Islet of Langerhans (tissue), 1 donor: Measurements from ENCODE around the gene SAXO2.
"Not testable (repeated sequence)": the region's sequence is repeated elsewhere in the genome, so short reads cannot be mapped to it uniquely, and the experiment has no call there.

Experiments used
- FAIRE-seq: peaks from one replicate; lab custom pipeline; 2011; peaks lifted over from hg19 to GRCh38; lab: Jason Lieb, UNC

Gene SAXO2

DNA sequence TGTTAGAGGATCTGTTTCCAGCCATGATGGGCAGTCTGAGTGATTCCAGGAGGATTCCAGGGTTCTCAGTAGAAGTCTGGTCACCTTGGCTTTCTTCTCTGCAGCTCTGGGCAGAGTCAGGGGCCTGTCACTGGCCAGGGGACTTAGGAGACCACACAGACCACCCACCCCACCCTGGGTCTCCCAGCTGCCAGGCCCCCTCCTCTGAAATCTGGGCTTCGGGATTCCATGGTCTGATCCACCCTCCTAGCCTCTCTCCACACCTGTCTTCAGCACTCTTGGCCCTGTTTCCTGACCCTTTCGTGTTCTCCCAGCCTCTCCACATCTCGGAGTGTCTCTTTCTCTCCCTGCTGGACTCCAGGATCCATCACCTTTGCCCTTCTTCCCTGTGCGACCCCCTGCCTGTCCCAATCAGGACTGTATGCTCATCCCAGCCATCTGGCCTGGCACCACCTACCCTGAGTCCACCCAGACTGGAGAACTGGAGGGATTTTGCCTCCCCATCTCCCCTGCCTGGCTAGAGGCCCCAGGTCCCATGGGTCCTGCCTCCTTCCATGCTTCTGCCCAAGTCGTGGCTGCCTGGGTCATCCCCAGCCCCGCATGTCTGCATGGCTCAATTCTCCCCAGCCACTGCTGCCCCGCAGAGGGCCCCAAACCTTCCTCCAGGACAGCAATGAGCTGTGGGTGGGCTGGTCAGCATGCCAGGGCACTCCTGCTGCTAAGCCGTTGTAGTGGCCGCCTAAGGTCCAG is 52.3 kb downstream of the SAXO2 start:
- no peak for FAIRE-seq

DNA sequence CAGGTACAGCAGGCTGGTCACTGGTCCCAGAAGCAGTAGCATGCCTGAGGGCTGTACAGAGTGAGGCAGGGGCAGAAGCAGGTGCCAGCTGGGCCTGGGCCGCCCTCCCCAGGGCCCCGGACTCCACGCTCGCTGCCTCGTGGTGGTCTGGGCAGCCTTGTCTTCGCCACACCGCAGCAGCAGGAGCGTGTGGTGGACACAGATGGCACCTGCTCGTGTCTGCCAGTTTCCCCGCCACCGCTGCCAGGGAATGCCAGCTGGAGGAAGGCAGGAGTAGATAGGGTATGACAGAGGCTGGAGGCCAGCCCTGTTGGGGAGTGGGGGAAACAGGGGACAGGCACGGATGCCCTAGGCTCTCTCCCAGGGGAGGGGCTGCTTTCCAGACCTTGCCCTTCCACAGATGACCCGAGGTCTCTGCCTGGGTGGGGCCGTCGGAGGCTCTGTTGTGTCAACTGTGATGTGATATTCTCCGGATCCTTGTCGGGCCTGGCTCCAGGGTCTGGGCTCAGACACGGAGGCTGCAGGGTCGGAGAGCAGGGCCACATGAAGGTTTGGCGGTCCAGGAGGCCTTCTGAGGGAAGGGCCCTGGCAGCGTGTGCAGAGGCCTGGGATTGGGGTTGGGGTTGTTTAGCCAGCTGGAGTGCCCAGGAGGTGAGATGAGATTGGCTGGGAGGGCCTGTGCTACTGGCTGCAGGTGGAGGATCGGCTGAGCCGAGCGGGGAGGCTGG is 53.1 kb downstream of the SAXO2 start:
- no peak for FAIRE-seq

DNA sequence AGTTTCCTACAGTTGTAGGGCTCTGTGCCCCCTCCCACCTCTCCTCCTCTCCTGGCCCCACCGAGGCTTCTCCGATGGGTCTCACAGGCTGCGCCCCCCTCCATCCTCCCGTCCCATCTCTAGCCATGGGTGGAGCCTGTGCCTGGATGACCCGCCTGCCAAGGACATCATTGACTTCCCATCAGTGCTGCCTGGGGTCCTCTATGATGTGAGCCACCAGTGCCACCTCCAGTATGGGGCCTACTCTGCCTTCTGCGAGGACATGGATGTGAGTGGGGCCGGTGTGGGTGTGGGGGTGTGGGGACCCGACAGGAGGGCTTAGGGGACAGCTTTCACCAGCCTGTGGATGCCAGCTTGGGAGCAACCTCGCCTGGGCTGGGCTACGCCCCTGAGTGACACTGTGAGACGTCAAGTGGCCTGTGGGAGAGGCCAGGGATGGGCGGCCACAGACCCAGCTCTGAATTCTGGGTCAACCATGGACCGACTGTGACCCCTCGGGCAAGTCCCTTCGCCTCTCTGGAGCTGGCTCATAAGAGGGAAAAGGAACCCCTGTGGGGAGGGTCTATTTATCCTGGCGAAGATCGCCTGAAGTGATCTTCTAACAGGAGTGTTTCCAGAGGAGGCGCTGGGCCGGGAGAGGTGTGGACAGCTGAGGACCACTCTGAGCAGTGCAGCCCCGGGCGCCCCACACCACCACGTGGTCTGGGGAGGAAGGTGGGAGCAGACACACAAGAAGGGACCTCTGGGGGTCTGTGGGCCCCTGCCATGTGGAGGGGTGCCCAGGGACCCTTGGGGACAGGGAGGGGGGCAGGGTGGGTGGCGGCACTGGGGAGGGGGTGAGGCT is 53.9 kb downstream of the SAXO2 start:
- FAIRE-seq: not testable (repeated sequence)

DNA sequence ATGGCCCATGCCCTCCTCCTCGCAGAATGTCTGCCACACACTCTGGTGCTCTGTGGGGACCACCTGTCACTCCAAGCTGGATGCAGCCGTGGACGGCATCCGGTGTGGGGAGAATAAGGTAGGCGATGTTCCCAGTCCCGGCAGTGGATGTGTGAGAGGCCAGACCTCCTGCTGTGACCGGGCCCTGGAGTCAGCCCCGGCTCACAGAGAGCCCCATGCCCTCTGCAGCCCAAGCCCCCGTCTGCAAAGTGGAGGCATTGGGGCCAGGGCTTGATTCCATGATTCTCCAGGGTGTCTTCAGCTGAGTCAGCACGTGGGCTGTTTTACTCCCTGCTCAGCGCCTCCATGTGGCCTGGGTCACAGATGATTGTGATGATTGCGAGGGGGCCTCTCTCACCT is 54.5 kb downstream of the SAXO2 start:
- FAIRE-seq: no peak

DNA sequence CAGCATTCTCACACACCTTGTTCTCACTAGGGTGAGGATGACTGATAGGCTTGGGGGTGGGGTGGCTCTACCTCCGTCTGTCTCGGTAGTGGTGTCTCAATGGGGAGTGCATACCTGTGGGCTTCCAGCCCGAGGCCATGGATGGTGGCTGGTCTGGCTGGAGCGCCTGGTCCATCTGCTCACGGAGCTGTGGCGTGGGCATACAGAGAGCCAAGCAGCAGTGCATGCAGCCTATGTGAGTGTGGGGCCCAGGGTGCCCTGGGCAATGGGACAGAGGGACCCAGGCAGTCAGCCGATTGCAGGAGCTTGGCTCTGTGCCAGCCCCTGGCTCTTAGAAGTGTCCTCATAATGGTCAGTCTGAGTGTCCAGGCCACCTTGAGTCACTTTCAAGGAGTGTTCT is 54.9 kb downstream of the SAXO2 start:
- not testable (repeated sequence) for FAIRE-seq

DNA sequence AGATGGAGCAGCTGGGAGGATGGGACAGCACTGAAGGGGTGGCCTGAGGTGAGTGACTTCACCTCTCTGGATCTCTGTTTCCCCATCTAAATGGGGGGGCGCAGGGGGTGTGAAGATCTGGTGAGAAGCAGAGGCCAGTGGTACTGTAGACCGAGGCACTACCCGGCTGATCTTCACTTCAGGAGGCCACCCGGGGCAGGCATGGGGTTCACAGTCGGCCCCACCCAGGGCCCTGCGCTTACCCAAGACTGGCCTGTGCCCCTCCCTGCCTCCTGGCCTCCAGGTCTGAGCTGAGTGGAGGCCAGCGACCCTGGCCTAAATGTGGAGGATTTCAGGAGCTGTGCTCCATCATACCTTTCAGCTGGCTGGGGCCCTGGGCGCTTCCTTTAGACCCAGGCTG is 55.7 kb downstream of the SAXO2 start:
- FAIRE-seq: not testable (repeated sequence)

DNA sequence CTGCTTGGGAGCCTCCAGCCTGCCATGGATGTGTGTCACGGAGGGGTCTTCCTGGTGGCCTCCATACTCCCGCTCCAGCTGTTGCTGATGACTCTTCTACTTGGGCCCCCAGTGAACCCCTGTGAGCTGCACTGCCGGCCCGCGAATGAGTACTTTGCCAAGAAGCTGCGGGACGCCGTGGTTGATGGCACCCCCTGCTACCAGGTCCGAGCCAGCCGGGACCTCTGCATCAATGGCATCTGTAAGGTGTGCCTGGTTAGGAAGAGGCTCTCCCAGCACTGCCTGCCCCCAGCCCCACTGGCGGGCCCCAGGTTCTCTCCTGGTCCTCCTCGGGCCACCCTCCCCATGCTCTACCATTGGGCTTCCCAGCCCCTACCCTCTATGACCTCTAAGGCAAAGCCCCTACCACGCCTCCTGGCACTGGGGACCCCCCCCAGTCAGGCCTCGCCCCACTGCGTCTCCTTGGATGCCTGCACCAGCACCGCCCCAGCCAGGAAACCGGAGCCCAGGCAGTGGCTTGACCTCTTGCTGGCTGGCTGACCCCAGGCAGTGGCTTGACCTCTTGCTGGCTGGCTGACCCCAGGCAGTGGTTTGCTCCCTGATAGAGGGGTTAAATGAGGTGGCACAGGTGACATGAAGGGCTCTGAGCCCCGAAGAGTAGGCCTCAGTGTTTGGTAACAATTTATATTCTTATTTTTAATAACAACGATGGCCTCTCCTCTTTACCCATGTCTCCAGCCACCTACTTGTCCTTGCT is 57.1 kb downstream of the SAXO2 start:
- not testable (repeated sequence) for FAIRE-seq

DNA sequence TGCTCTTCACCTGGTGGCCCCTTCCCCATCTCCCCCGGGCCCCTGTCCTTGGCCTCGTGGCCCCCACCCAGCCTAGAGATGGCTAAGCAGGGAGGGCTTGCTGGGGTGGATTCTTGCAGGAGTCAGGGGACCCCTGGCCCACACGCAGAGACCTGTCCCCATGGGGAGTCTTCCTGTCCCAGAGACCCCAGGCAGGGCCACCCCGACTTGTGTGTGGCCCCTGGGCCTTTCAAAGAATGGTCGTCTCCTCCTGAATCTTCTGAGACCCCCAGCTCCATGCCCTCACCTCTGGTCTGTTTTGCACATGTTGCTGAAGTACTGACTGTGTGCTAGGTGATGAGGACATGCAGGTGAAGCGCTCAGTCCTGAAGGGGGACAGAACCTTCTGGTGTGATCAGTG is 58.2 kb downstream of the SAXO2 start:
- FAIRE-seq: not testable (repeated sequence)

DNA sequence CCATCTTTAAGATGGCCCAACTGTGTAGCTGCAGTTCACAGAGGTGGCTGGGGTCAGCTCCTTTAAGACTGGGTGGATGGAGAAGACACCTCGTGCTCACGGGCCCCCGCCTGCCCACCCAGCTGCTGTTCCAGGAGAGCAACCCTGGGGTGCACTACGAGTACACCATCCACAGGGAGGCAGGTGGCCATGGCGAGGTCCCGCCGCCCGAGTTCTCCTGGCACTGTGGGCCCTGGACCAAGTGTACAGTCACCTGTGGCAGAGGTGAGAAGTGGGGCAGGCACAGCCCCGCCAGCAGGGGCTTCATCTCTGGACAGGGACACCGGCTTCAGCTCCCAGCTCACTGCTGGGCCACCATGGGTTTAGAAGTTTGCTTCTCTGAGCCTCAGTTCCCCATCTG is 59.9 kb downstream of the SAXO2 start:
- not testable (repeated sequence) for FAIRE-seq

DNA sequence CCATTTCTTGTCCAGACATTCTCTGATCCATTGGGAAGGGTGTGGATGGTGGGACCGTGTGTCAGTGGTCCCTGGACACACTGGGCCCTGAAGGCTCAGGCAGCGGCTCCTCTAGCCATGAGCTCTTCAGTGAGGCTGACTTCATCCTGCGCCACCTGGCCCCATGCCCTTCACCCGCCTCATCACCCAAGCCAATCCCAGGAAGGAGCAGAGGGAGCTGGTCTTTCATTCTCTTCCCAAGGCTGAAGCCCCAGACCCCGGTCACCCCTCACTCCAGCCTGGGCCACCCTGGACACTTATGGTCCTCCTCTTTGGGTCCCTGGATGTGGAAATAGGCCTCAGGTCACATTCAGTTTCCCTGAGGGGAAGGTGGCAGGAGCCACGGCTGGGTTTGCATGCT is 62.2 kb downstream of the SAXO2 start:
- FAIRE-seq: not testable (repeated sequence)

DNA sequence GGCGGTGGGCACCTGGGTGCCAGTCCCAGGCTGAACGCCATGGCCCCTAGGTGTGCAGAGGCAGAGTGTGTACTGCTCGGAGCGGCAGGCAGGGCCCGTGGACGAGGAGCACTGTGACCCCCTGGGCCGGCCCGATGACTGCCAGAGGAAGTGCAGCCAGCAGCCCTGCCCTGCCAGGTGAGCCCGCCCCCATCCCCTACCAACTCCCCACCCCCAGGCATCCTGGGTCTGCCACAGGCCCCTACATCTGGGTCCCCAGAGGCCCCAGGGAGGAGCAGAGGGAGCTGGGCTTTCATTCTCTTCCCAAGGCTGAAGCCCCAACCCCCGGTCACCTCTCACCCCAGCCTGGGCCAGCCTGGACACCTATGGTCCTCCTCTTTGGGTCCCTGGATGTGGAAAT is 63.0 kb downstream of the SAXO2 start:
- not testable (repeated sequence) for FAIRE-seq

DNA sequence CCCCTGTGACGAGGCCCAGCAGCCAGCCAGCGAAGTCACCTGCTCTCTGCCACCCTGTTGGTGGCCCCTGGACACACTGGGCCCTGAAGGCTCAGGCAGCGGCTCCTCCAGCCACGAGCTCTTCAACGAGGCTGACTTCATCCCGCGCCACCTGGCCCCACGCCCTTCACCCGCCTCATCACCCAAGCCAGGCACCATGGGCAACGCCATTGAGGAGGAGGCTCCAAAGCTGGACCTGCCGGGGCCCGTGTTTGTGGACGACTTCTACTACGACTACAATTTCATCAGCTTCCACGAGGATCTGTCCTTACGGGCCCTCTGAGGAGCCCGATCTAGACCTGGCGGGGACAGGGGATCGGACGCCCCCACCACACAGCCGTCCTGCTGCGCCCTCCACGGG is 64.3 kb downstream of the SAXO2 start:
- FAIRE-seq: not testable (repeated sequence)

DNA sequence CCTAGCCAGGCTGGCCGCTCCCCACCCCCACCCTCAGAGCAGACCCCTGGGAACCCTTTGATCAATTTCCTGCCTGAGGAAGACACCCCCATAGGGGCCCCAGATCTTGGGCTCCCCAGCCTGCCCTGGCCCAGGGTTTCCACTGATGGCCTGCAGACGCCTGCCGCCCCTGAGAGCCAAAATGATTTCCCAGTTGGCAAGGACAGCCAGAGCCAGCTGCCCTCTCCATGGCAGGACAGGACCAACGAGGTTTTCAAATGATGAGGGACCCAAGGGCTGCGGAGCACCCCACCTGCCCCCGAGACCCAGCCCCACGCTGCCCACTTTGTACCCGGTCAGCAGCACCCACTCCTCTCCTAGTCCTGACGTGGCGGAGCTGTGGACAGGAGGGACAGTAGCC is 64.8 kb downstream of the SAXO2 start:
- FAIRE-seq: not testable (repeated sequence)

DNA sequence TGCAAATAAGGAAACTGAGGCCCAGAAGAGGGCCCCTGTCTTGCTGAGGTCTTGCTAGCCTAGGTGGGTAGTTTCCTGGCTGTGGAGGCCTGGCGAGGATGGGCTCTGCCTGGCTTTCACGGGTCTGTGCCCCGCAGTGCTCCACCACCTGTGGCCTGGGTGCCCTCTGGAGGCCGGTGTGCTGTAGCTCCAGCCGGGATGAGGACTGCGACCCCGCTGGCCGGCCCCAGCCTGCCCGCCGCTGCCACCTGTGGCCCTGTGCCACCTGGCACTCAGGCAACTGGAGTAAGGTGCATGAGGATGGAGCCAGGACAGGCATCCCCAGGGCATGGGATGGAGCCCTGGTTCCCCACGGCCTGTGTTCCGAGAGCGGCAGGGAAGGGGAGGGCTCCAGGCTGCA is 66.4 kb downstream of the SAXO2 start:
- FAIRE-seq: not testable (repeated sequence)

DNA sequence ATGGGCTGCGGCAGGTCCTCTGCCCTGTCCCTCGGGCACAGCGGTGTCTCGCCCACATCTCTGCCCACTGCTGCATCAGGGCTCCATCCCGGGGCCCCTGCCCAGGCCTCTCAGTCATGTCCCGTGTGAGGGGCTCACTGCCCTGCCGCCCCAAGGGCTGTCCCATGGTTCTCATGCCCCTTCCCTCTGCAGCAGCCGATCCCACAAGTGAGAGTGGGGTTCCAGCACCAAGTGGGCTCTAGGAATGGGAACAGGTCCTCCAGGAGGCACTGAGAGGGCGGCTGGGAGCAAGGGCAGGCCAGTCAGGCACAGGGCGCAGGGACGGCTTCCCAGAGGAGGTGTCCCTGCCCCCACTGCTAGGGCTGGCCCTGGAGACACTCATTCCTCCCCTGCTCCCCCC is 68.3 kb downstream of the SAXO2 start:
- FAIRE-seq: not testable (repeated sequence)

DNA sequence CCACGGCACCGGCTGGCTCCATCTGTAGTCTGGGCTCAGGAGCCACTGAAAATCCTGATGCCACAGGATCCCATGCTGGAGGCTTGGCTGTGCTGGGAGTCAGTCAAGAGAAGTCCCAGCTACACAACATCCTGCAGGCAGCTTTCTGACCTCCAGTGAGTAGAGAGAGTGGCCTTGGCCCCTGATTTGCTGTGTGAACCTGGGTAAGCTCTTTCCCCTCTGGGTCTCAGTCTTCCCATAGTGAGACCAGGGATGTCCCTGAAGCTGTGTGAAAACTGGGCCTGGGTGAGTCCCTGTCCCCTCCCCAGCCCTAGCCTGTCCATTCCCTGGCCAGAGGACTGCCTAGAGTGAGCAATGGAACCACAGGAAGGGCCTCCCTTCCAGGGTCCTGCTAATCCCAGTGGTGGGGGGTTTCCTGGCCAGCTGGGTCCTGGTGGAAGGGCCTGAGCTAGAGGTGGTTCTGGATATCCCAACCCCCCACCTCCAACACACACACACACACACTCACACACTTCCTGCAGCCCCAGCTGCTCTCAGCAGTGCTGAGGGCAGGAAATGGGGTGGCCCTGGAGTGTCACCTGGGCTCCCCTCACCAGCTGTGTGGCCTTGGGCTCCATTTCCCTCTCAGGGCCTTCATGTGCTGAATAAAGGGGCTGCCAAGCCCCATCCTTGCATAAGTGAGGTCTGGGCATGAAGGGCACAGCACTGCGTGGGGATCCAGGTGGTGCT is 69.1 kb downstream of the SAXO2 start:
- FAIRE-seq: not testable (repeated sequence)

DNA sequence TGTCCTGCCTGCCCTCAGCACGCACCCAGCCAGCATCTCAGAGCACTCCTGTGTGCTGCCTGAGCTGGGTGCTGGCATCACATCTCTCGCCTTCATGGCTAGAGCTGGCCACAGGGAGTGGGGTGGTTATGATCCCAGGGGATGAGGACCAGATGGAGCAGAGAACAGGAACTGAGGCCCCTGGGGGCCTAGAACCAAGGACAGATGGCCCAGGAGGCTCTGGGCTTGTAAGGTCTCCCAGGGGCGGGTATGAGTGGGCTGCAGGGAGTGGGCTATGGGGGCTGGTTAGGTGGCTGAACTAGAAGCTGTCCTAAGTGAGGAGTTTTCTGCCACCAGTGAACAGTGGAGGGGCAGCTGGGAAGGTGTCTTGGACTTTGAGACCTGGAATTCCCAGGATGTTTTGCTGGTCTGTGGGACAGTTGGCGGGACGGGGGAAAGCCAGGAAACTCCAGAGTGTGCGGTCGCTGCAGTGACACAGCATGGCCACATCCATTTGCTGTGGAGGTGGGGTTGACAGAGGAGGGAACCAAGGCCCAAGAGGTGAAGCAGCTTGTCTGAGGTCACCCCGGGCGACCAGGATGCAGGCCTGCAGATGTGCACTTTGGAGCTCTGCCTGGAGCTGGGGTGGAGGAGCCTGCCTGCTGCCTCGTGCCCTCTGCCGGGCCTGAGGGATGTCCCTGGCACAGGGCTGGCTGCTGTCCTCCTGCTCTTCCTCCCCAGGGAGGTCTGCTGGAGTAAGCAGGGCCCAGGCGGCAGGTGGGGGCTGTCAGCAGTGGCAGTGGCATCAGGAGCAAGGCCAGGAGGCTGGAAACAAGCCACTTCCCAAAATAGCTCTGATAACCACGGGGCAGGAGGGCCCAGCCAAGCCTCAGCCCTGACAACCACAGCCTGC is 70.3 kb downstream of the SAXO2 start:
- not testable (repeated sequence) for FAIRE-seq

DNA sequence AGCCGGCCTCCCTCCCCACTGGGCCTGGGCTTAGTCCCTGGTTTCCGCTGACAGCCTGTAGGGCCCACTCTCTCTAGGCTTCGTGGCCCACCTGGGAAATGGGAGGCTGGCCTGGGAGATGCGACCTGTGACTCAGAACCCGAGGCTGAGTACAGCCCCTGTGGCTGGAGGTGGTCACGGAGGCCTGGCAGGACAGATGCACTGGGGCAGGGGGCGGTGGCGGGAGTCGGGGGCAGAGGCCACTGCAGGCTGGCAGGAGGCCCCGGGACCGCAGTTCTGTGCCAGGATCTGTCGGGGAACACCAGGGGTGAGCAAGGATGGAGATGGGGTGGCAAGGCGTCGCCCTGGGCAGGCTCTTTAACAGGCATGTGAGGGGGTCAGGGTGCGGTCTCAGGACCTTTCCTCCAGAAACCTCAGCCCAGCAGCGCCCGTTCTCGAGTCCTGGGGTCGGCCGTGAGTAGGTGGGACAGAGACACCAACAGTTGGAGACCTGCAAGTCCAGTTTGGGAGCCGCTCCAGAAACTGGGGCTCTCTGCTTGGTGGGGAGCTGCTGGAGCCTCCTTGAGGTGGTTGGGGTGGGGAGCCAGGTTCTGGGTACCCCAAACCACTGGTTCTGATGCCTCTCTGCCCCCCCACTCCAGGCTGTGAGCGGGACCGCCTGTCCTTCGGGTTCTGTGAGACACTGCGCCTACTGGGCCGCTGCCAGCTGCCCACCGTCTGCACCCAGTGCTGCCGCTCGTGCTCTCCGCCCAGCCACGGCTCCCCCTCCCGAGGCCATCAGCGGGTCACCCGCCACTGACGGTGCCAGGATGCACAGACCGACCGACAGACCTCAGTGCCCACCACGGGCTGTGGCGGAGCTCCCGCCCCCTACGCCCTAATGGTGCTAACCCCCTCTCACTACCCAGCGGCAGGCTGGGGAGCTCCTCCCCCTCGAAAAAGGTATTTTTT is 71.3 kb downstream of the SAXO2 start:
- not testable (repeated sequence) for FAIRE-seq
